ENCODE measurements around the gene NUBPL.
"Not testable (repeated sequence)": the region's sequence is repeated elsewhere in the genome, so short reads cannot be mapped to it uniquely, and the experiment has no call there.

Gene NUBPL

DNA sequence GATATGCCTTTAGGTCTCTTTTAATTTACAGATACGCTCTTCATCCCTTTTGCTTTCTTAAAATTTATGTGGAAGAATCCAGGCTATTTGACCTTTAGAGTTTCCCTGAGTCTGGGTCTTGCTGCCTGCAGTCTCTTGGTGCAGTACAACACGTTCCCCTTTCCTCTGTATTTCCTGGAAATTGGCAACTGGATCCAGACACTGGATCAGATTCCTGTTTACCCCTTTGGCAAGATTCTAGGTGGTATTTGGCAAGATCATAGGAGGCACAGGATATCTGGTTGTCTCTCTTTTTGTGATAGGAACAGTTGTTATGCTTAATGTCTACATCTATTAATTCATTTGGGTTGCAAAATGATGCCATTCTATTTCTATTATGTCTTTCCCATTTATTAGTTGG, 328.1 kb downstream of the NUBPL start:
- no peak overlapping the region for H3K4me3 ChIP-seq (ENCODE audit: low read depth, low read length)
- no peak for DNase-seq (ENCODE audit: low read depth)

DNA sequence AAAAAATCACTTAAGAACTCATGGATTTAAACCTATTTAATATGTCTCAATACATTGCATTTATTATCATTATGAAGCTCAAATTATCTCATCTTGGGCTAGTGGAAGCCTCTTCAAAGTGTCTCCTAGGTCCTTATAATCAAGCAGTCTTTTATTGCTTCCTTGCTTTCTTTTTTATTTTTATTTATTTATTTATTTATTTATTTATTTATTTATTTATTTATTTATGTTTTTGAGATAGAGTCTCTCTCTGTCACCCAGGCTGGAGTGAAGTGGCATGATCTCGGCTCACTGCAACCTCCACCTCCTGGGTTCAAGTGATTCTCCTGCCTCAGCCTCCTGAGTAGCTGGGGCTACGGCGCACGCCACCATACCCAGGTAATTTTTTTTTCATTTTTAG, 329.0 kb downstream of the NUBPL start:
- not testable (repeated sequence) for H3K4me3 ChIP-seq (ENCODE audit: low read depth, low read length); DNase-seq (ENCODE audit: low read depth)

DNA sequence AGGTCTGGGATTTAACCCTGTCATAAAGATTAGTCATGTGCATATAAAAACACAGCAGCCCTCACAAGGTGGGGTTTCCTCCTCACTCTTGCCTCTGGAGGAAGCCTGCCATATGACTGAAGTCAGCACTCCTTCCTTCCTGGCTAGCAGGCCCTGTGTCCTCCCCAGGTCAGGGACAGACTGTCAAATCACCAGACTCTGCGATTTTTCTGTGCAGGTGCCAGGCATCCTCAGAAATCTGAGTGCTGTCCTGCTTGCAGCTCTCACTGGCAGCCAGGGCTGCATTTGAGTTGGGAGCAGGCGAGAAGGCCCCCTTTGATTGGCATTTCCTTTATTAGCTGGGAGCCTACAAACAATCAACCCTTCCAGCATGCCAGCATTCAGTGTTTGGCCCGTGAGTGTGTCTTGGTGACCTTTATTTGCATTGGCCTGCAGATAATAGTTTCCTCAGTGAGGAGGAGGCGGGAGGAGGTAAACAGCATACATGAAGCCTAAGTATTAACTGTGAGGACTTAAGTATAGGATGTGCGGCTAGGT, 332.1 kb downstream of the NUBPL start:
- DNase-seq (ENCODE audit: low read depth), result no peak
- H3K4me3 ChIP-seq (ENCODE audit: low read depth, low read length), result no peak overlapping the region

DNA sequence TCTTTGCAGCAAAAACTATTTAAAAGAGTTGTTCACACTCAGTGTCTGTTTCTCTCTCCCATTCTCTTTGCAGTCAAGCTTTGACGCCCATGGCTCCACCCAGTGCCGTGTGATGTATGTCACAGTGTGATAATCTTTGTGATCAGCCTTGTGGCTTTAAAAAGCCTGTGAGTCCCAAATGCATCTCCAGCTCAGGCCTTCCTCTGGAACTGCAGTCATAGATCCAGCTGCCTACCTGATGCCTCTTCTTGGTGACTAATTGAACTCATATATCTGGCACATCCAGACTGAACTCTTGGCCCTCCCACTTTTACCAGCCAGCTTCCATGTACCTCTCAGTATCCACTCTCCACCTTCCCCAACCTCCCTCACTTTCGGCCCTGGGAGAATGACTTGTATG, 333.1 kb downstream of the NUBPL start:
- no peak overlapping the region for H3K4me3 ChIP-seq (ENCODE audit: low read depth, low read length)
- DNase-seq (ENCODE audit: low read depth), result no peak

DNA sequence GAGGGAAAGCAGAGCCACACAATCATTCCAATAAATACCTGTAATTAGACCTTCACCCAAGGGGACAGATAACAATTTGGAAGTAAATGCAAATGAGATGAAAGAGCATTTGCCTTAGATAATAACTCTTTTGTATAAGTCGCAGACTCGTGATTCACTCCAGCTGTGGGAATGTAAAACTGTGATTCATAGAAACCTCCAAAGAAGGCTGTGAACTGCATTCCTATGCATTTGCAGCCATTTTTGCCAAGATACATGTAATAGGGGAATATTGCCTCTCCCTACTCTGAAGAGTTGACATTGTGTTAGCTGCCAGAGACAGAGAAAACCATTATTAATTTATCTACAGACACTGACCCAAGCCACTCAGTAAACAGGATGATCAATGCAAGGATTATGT, 334.0 kb downstream of the NUBPL start:
- no peak overlapping the region for H3K4me3 ChIP-seq (ENCODE audit: low read depth, low read length)
- DNase-seq (ENCODE audit: low read depth), result peak; percentile 56

DNA sequence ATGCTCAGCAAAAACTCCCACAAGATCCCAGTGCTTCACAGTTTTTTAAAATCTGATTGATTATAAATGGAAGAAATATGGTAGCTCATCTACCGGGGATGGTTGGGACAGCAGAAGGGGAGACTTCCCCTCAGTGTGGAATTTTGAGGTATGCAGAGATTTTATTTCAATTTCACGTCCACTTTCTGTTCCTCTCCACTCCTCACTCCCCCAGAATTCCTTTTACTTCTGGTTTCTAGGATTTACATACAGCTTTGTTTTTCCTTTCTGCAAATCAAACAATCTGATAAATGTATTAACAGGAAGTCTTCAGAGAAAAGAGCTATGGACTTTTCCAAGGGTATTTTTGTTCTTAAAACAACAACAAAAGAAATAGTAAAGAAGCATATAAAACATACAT, 334.4 kb downstream of the NUBPL start:
- no peak overlapping the region for H3K4me3 ChIP-seq (ENCODE audit: low read depth, low read length)
- DNase-seq (ENCODE audit: low read depth), result no peak

DNA sequence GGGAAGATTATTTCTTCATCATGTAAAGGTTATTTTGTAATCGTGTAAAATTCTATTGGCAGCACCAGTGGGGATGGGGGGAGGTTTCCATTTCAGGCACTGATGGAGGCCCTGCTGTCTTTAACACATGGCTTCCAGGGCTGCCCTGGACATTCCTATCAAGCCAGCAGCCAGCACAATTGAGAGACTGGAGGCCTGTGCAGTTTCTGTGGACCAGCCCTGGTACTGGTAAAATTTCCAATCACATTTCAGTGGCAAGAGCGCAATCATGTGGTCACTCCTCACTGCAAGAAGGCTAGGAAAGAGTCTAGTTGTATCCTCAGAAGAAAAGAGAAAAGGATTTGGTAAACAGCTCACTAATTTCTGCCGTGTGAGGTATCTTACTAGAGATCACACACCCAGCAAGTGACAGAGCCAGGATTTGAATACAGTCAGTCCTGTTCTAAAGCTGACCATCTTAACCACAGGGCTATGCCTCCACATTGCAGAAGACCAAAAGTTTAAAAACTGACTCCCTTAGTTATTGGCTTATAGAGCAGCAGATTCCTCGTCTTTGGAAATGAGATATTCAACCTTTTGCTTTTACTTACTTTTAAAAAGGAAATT, 336.5 kb downstream of the NUBPL start:
- no peak for DNase-seq (ENCODE audit: low read depth)
- H3K4me3 ChIP-seq (ENCODE audit: low read depth, low read length), result no peak overlapping the region

DNA sequence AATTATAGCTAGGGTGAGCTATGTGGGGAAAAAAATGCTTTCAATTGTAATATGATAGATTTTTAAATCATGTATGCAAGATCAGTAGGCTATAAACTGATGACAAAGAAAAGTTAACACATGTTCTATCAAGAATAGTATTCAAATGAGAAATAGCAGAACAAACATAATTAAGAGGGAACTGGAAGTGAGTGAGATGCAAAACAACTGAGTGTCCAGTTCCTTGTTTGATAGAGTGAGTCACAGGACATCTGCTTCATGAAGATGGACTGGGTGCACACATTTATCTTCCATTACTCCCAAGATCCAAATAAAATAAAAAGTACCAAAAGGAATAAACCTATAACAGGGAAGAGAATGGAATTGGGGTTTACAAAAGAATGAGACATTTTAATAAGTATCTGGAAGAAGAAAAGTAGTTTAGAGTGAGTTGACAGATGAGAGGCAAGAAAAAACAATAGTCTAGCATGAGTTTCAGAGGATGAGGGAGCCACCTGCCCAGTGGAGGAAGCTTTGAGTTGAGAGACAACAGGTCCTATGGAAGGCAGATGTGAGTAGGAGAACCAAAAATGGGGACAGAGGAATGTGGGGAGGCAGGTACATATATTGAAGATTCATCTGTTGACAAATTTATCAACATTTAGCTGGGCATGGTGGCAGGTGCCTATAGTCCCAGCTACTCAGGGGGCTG, 337.8 kb downstream of the NUBPL start:
- DNase-seq (ENCODE audit: low read depth), result no peak
- no peak overlapping the region for H3K4me3 ChIP-seq (ENCODE audit: low read depth, low read length)

DNA sequence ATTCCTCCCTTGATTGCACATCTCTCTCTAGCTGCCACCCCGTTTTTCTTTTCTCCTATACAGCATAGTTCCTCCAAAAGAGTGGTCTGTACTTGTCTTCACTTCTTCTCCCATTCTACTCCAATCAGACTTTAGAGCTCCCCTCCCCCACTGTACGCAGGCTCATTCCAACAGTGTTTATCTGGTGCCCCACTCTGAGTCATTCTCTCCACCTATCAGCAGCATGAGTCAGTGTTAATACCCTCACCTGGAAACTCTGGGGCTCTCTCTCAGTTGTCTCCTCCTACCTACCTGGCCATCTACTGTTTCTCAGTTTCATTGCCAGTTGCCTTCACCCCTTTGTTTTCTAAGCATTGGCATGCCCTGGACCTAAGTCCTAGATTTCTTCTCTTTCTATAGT, 340.8 kb downstream of the NUBPL start:
- DNase-seq (ENCODE audit: low read depth), result no peak
- no peak overlapping the region for H3K4me3 ChIP-seq (ENCODE audit: low read depth, low read length)

DNA sequence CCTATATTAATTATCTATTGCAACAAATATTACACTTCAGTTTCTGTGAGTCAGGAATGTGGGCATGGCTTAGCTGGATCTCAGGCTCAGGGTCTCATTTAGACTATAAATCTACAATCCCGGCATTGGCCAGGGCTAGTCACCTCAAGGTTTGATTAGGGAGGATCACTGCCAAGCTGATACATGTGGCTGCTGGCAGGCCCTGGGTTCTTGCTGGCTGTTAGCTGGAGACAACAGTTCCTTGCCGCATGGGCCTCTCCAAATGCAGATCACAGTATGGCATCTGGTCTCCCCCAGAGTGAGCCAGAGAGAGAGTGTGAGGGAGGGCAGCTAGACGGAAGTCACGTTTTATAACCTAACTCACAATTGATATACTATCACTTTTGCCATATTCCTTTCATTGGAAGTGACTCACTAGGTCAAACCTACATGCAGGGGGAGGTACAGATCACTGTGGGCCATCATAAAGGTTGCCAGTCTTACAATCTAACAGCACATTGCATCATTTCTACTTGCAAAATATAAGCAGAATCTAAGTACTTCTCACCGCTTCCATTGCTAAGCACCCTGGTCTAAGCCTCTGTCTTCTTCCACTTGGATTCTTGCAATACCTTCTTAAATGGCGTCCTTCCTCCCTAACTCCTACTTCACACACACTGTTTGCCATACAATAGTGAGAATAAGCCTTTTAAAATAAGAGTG, 341.9 kb downstream of the NUBPL start:
- DNase-seq (ENCODE audit: low read depth), result no peak
- no peak overlapping the region for H3K4me3 ChIP-seq (ENCODE audit: low read depth, low read length)

DNA sequence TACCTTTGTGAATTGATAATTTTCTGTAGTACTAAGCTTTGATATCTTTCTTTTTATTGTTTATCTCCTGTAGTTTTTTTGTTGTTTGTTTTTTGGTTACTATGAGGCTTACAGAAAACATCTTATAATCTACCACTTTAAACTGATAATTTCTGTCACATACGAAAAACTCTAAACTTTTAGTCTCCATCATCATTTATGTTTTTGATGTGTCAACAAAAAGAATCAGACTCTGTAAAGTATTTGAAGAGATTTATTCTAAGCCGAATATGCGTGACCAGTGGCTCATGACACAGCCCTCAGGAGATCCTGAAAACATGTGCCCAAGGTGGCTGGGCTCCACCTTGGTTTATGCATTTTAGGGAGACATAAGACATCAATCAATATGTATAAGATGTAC, 348.8 kb downstream of the NUBPL start:
- DNase-seq (ENCODE audit: low read depth), result no peak
- H3K4me3 ChIP-seq (ENCODE audit: low read depth, low read length), result no peak overlapping the region

Data from skeletal muscle cell (primary cell).